ENCODE results near the gene ZNF771.

The ZNF771 gene

GRCh38 chr16:30399435-30400186 is 7.8 kb upstream of the ZNF771 start:
- peak overlapping the region in 1 of 2 experiments; percentile 83 for H3K14ac ChIP-seq (ENCODE audit: low read length in 2 of 2)
- H3K4me2 ChIP-seq (ENCODE audit: low read length, poor library complexity, severe bottlenecking) = peak overlapping the region; percentile 93

GRCh38 chr16:30401768-30402425 is 5.5 kb upstream of the ZNF771 start:
- H3K4me2 ChIP-seq (ENCODE audit: low read length, poor library complexity, severe bottlenecking) = no peak overlapping the region
- peaks cover 13% of the 10 kb centered on the region for H3K4me1 ChIP-seq (ENCODE audit: control insufficient read depth, insufficient read depth, low read depth, low read length)
- H2BK5ac ChIP-seq (ENCODE audit: low read depth, low read length, poor library complexity, severe bottlenecking) = no peak overlapping the region
- no peak overlapping the region for H3K18ac ChIP-seq (ENCODE audit: low read depth in 1 of 2, low read length in 2 of 2)
- no peak overlapping the region for H3K27ac ChIP-seq (ENCODE audit: low read length, poor library complexity, severe bottlenecking)
- no peak overlapping the region for H3K4ac ChIP-seq (ENCODE audit: low read depth in 1 of 2, low read length in 2 of 2)
- H2AK5ac ChIP-seq (ENCODE audit: low read length, severe bottlenecking) = peak overlapping the region; percentile 57
- H2BK12ac ChIP-seq (ENCODE audit: low read length in 2 of 2) = no peak overlapping the region
- H4K8ac ChIP-seq (ENCODE audit: low read length) = no peak overlapping the region
- no peak overlapping the region for H3K4me3 ChIP-seq (ENCODE audit: insufficient read depth in 1 of 2, low read depth in 1 of 2, low read length in 2 of 2)
- no peak overlapping the region for H2BK15ac ChIP-seq (ENCODE audit: low read depth, poor library complexity, severe bottlenecking)
- no peak overlapping the region for H4K91ac ChIP-seq (ENCODE audit: low read length)
- no peak overlapping the region for H2AFZ ChIP-seq (ENCODE audit: low read depth, low read length)
- H3K14ac ChIP-seq (ENCODE audit: low read length in 2 of 2) = no peak overlapping the region
- H2BK120ac ChIP-seq (ENCODE audit: low read depth, low read length) = no peak overlapping the region
- 85% methylated on average over 7 of the region's 8 CpGs for WGBS
- peaks cover 15% of the 10 kb centered on the region for H3K79me1 ChIP-seq (replicated peaks; ENCODE audit: low read length, poor library complexity, severe bottlenecking)
- H3K9ac ChIP-seq (ENCODE audit: low read length) = no peak overlapping the region
- H3K36me3 ChIP-seq (ENCODE audit: control insufficient read depth in 1 of 2, insufficient read depth in 2 of 2, low read depth in 1 of 2, low read length in 2 of 2) = peaks cover 13 to 22% of the 10 kb centered on the region in 2 experiments
- no peak for DNase-seq
- no peaks in the 10 kb centered on the region for H3K27me3 ChIP-seq (ENCODE audit: control insufficient read depth in 1 of 2, insufficient read depth in 1 of 2, low read length in 2 of 2)
- no peaks in the 10 kb centered on the region for H3K9me3 ChIP-seq (ENCODE audit: control insufficient read depth, low read length)
- H3K23ac ChIP-seq (ENCODE audit: low read length in 2 of 2) = no peak overlapping the region

More at GRCh38 chr16:30399435-30400186, 7.8 kb upstream of the ZNF771 start:
- peak overlapping the region; percentile 99 for H3K27ac ChIP-seq (ENCODE audit: low read length, poor library complexity, severe bottlenecking)
- peak overlapping the region; percentile 91 for H4K8ac ChIP-seq (ENCODE audit: low read length)
- H3K36me3 ChIP-seq (ENCODE audit: control insufficient read depth in 1 of 2, insufficient read depth in 2 of 2, low read depth in 1 of 2, low read length in 2 of 2) = peaks cover 13 to 22% of the 10 kb centered on the region in 2 experiments
- peak overlapping the region in 1 of 2 experiments; percentile 86 for H3K23ac ChIP-seq (ENCODE audit: low read length in 2 of 2)
- H2BK15ac ChIP-seq (ENCODE audit: low read depth, poor library complexity, severe bottlenecking) = no peak overlapping the region
- H3K9me3 ChIP-seq (ENCODE audit: control insufficient read depth, low read length) = no peaks in the 10 kb centered on the region
- 24% methylated on average over 12 of the region's 12 CpGs for WGBS
- peak overlapping the region; percentile 93 for H3K9ac ChIP-seq (ENCODE audit: low read length)
- peak overlapping the region; percentile 37 to 82 for H3K4ac ChIP-seq (ENCODE audit: low read depth in 1 of 2, low read length in 2 of 2)
- peak overlapping the region; percentile 87 for H2BK120ac ChIP-seq (ENCODE audit: low read depth, low read length)
- no peak for DNase-seq
- H3K4me1 ChIP-seq (ENCODE audit: control insufficient read depth, insufficient read depth, low read depth, low read length) = peaks cover 13% of the 10 kb centered on the region
- H2BK12ac ChIP-seq (ENCODE audit: low read length in 2 of 2) = peak overlapping the region; percentile 65 to 73
- H3K79me1 ChIP-seq (replicated peaks; ENCODE audit: low read length, poor library complexity, severe bottlenecking) = peaks cover 15% of the 10 kb centered on the region
- H3K18ac ChIP-seq (ENCODE audit: low read depth in 1 of 2, low read length in 2 of 2) = peak overlapping the region; percentile 0 to 88
- H3K4me3 ChIP-seq (ENCODE audit: insufficient read depth in 1 of 2, low read depth in 1 of 2, low read length in 2 of 2) = peak overlapping the region; percentile 56 to 83
- H4K91ac ChIP-seq (ENCODE audit: low read length) = peak overlapping the region; percentile 58
- peak overlapping the region; percentile 77 for H2AFZ ChIP-seq (ENCODE audit: low read depth, low read length)
- H2BK5ac ChIP-seq (ENCODE audit: low read depth, low read length, poor library complexity, severe bottlenecking) = peak overlapping the region; percentile 86
- peak overlapping the region; percentile 7 for H2AK5ac ChIP-seq (ENCODE audit: low read length, severe bottlenecking)
- no peaks in the 10 kb centered on the region for H3K27me3 ChIP-seq (ENCODE audit: control insufficient read depth in 1 of 2, insufficient read depth in 1 of 2, low read length in 2 of 2)

GRCh38 chr16:30406795-30407101 is 658 bp upstream of the ZNF771 start:
- peaks cover 10% of the 10 kb centered on the region for H3K79me1 ChIP-seq (replicated peaks; ENCODE audit: low read length, poor library complexity, severe bottlenecking)
- no peak overlapping the region for H2BK120ac ChIP-seq (ENCODE audit: low read depth, low read length)
- H3K23ac ChIP-seq (ENCODE audit: low read length in 2 of 2) = no peak overlapping the region
- H3K4me2 ChIP-seq (ENCODE audit: low read length, poor library complexity, severe bottlenecking) = peak overlapping the region; percentile 72
- H3K4me3 ChIP-seq (ENCODE audit: insufficient read depth in 1 of 2, low read depth in 1 of 2, low read length in 2 of 2) = peak overlapping the region in 1 of 2 experiments; percentile 90
- peak overlapping the region; percentile 30 for H4K8ac ChIP-seq (ENCODE audit: low read length)
- no peak overlapping the region for H2BK5ac ChIP-seq (ENCODE audit: low read depth, low read length, poor library complexity, severe bottlenecking)
- H2BK15ac ChIP-seq (ENCODE audit: low read depth, poor library complexity, severe bottlenecking) = no peak overlapping the region
- H3K18ac ChIP-seq (ENCODE audit: low read depth in 1 of 2, low read length in 2 of 2) = peak overlapping the region in 1 of 2 experiments; percentile 70
- no peaks in the 10 kb centered on the region for H3K9me3 ChIP-seq (ENCODE audit: control insufficient read depth, low read length)
- peak overlapping the region; percentile 94 for H3K9ac ChIP-seq (ENCODE audit: low read length)
- peak overlapping the region; percentile 1 for H3K27ac ChIP-seq (ENCODE audit: low read length, poor library complexity, severe bottlenecking)
- H2AK5ac ChIP-seq (ENCODE audit: low read length, severe bottlenecking) = no peak overlapping the region
- no peaks in the 10 kb centered on the region for H3K27me3 ChIP-seq (ENCODE audit: control insufficient read depth in 1 of 2, insufficient read depth in 1 of 2, low read length in 2 of 2)
- peak overlapping the region; percentile 76 for H2AFZ ChIP-seq (ENCODE audit: low read depth, low read length)
- H3K4ac ChIP-seq (ENCODE audit: low read depth in 1 of 2, low read length in 2 of 2) = peak overlapping the region in 1 of 2 experiments; percentile 13
- H2BK12ac ChIP-seq (ENCODE audit: low read length in 2 of 2) = peak overlapping the region in 1 of 2 experiments; percentile 89
- peaks cover 9 to 14% of the 10 kb centered on the region in 2 experiments for H3K36me3 ChIP-seq (ENCODE audit: control insufficient read depth in 1 of 2, insufficient read depth in 2 of 2, low read depth in 1 of 2, low read length in 2 of 2)
- no peak for DNase-seq
- 45% methylated on average over 14 of the region's 14 CpGs for WGBS
- H3K14ac ChIP-seq (ENCODE audit: low read length in 2 of 2) = peak overlapping the region in 1 of 2 experiments; percentile 30
- H3K4me1 ChIP-seq (ENCODE audit: control insufficient read depth, insufficient read depth, low read depth, low read length) = peaks cover 13% of the 10 kb centered on the region
- no peak overlapping the region for H4K91ac ChIP-seq (ENCODE audit: low read length)
